ENCODE data around the gene C3orf20.
"Not testable (repeated sequence)": the region's sequence is repeated elsewhere in the genome, so short reads cannot be mapped to it uniquely, and the experiment has no call there.

Gene C3orf20

DNA sequence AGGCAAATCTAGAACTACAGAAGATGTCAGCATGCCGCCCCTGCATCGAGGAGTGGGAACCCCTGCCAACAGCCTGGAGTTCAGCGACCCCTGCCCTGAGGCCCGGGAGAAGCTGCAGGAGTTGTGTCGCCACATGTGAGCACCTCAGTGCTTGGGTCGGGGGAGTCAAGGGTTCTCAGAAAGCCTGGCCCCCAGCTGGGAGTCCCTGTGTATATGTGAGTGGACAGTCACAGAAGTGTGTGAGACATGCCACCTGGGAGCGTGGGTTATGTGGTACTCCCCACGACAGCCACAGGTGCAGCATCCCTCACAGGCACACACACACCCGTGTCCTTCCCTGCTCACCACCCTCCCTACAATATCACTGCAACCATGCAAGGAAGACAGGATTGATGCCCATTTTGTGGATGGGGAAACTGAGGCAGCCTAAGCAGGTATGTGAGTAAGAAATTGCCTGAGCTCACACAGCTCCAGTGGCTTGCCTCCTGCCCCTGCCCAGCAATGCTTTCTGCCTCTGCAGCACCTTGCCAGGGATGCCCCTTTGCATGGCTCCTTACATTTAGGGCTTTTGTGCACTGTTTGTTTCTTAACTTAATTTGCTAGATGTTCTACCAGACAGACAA lies 28.3 kb downstream of the C3orf20 start:
- DNase-seq = no peak

DNA sequence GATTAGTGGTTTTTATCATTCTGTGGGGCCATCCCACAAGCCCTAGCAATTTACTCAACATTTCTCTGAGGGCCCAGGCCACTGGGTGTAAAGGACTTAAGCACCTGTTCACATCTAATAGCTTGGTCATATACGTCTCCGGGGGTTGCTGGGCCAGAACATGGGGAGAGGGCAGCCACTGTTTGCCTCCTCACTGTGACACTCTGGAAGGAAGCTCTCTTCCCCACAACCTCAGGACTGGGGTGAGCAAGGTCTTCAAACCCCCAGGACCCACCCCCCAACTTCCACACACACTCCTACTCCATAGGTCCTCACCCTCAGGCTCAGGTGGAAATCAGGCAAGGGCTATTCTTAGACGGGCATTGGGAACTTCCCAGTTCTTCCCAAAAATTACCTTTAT lies 28.9 kb downstream of the C3orf20 start:
- DNase-seq = no peak

DNA sequence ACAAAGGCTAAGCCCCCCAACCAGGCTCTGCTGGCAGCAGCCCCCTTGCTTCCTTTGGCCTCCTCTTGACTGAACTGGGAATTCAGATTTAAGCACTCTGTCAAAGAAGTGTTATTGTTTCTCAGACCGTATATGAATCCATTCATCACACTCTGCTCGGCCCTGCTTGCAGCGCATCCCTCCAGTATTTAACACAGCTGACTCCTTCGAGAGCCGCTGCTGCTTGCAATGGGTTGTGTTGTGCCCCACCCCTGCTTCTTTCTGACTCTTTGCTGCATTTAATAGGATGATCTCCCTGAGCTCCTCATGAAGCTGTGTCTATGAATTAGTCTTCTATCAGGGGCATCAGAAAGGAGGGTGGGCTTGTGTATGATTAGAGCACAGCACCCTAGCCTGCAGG lies 31.2 kb downstream of the C3orf20 start:
- no peak for DNase-seq

DNA sequence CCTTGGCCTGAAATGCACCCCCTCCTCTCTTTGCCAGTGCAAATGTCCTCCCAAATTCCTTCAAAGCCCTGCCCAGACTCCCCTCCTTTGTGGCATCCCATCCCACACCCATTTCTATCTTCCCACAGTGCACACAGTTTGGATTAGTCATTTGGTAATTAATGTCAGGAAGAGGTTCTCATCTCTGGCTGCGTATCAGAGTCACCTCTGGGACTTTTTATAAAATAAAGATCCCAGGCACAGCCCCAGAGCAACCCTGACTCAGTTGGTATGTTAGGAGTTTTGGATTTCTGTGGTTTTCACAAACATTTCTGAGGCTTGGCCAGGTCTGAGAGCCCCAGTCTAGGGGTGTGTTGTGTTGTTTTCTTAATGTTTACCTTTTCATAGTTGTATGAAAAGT lies 41.6 kb downstream of the C3orf20 start:
- DNase-seq = no peak

DNA sequence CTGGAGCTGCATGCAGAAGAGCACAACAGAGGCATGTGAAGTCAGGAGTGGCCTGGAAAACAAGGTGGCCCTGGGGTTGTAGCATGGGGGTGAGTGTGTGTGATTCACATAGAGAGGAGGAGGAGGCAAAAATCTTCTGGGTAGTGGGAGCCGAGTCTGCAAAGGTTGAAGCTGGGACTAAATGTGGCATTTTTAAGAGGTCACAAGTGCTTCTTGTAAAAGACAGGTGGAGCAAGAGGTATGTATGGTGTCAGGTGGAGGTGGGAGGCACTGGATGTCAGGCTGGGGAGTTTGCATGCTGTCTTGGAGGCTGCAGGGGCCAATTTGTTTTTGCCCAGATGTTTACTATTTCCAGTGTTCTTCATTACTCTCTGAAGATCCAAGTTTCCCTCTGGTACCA lies 42.4 kb downstream of the C3orf20 start:
- DNase-seq = no peak

- DNase-seq = no peak
These were observed 43.6 kb downstream of the C3orf20 start for GRCh38 chr3:14718539-14718938.

DNA sequence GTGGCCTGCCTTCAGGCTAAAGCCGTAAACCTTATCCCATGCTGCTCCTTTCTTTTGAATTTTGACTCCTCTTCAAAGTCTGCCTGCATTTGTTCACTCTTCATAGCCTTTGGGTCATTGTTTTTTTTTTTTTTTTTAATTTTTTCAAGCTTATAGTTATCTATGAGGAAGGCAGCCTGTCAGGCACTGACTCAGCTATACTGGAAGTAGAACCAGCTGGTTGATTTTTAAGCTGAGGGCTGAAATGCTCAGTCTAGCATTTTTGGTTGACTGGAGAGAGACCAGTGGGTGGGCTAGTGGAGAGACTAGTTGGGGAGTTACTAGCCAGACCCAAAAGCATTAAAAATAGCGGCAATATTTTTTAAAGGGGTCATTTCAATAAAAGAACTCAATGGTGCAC lies 44.1 kb downstream of the C3orf20 start:
- no peak for DNase-seq

DNA sequence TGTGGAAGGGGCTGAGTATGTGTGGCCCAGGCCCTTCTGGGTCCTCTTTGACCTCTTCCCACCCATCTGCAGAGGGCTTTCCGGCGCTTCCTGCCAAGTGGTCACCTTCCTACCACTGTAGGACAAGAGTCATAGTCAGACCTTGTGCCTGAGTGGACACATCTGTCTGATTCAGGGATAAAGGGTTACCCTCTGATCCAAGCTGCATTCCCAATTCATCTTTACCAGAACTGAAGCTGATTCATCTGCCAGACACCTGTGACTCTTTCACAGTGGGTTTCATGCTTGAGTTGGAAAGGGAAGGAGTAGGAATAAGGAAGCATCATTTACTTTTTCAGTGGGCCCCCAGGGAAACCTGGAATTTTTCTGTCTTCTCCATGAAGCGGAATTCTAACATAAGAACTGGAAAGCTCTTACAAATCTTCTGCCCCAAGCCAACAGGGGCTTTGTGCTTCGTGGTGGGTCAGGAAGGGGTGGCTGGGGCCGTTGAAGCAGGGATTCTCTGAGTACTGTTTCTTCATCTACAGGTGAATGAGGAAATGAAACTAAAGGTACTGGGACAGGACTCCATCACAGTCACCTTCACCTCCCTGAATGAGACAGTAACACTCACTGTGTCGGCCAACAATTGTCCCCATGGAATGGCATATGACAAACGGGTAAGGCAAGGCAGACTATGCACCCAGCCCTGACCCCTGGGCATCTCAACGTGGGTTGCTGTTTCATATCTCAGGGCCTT lies 46.4 kb downstream of the C3orf20 start:
- no peak for DNase-seq

- DNase-seq = no peak
These were observed 50.1 kb downstream of the C3orf20 start for GRCh38 chr3:14725013-14725412.

- no peak for DNase-seq
These were observed 50.9 kb downstream of the C3orf20 start for GRCh38 chr3:14725564-14726440.

DNA sequence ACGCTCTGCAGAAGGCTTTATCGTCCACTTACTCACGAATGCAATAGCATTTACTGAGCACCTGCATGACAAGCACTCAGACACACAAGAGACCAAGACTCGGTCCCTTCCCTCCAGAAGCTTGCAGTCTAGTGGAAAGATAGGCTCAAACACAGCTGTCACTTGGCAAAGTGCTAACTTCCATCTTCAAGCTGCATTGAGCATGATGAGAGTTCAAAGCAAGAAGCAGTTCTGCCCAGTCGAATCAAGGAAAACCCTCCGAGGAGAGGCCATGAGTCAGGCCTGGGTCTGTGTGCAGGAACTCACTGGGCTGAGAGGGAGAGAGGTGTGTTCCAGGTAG lies 51.5 kb downstream of the C3orf20 start:
- DNase-seq = no peak

DNA sequence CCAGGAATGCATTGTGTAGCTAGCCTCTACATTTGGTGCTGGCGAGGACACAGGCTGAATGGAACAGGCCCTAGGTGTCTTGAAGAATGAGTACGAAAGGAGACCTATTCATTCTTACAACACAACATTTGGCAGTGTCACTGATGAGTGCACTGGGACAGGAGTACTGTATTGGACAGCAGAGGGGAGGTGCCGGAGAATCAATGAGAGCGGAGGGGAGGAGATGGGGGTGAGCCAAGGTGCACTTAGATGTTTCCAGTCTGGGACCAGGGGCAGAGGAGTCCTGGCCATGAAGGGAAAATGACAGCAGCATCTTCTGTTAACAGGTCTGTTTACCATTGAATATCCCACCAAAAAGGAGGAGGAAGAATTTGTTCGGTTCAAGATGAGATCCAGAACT lies 53.2 kb downstream of the C3orf20 start:
- DNase-seq = no peak

DNA sequence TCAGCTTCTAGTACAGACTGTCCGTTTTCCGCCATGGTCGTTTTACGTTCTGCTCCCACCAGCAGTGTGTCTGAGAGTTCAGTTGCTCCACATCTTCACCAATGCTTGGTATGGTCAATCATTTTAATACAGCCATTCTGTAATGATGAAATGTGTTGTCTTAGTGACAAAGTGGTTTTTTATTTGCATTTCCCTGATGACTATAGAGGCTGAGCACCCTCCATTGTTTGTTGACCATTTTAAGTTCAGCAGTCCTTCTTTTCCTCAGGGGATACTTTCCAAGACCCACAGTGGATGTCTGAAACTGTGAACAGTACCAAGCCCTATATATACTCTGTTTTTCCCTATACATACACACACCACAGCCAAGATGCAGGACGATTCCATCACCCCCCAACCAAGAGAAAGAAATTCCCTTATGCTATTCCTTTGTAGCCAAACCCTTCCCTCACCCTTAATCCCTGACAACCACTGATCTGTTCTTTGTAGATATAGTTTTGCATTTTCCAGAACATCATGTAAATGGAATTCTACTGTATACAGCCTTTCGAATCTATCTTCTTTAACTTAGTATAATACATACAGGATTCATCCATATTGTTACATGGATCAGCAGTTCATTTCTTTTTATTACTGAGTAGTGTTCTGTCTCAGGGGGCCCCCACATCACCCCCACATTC lies 55.9 kb downstream of the C3orf20 start:
- DNase-seq = no peak

GRCh38 chr3:14740983-14741382 lies 66.0 kb downstream of the C3orf20 start:
- no peak for DNase-seq

GRCh38 chr3:14741510-14741909 lies 66.6 kb downstream of the C3orf20 start:
- DNase-seq = no peak

GRCh38 chr3:14744556-14744955 lies 69.6 kb downstream of the C3orf20 start:
- DNase-seq = no peak

- DNase-seq = no peak
These were observed 75.7 kb downstream of the C3orf20 start for GRCh38 chr3:14750650-14751049.

DNA sequence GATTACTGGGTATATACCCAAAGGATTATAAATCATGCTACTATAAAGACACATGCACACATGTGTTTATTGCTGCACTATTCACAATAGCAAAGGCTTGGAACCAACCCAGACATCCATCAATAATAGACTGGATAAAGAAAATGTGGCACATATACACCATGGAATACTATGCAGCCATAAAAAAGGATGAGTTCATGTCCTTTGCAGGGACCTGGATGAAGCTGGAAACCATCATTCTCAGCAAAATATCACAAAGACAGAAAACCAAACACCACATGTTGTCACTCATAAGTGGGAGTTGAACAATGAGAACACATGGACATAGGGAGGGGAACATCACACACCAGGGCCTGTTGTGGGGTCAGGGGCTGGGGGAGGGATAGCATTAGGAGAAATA lies 78.0 kb downstream of the C3orf20 start:
- DNase-seq = not testable (repeated sequence)

- DNase-seq = no peak
These were observed 82.3 kb downstream of the C3orf20 start for GRCh38 chr3:14757153-14757700.

DNA sequence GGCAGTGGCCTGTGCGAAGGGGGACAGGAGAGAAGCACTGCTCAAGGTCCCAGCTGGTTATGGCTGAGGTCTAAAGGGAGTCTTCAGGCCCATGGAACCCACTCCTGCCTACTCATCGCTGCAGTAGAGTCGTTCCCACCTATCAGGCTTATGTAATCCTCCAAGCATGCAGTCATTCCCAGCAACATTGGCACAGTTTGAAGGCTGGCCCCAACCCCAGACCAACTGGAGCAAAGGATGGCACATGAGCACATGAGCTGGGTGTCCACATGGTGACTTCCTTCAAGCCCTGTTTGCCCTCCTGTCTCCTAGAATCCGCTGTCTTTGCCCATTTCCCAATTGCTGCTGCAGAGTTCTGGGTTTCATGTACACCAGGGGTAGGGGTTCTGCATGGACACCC lies 83.4 kb downstream of the C3orf20 start:
- no peak for DNase-seq

DNA sequence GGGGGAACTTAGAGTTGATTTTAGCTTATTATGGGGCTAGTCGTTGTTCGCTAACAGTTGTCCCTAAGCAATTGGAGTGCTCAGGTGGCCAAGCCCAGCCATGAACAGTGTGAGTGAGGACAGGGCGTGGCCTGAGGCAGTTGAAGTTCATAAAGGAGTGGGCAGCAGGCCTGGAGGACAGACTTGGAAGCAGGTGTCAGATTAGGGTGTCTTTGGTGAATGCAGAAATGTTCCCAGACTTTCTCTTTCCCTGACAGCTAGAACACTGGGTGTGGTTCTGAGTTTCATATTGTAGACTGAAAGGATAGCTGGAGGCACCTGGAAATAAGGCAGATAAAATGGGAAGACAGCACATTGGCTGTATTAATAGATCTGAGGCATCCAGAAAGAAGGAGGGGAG lies 84.0 kb downstream of the C3orf20 start:
- no peak for DNase-seq

GRCh38 chr3:14760185-14760584 lies 85.2 kb downstream of the C3orf20 start:
- no peak for DNase-seq

GRCh38 chr3:14761121-14761672 lies 86.3 kb downstream of the C3orf20 start:
- DNase-seq = no peak

Data from activated T-cell treated with anti-CD3 and anti-CD28 coated beads, Interleukin-2, amount 50 U/mL, for 48 hours (primary cell).